Activated naive CD8-positive, alpha-beta T cell treated with anti-CD3 and anti-CD28 coated beads for 36 hours (primary cell): ENCODE measurements around the gene ZNF385B. TPM values are rescaled to one million over a fixed set of nuclear protein-coding genes. Genes with fewer than 3 reads are reported as not detected.
"Not testable (repeated sequence)": the region's sequence is repeated elsewhere in the genome, so short reads cannot be mapped to it uniquely, and the experiment has no call there.

Source experiments
- DNase-seq: peaks from one replicate; pipeline ENCODE4 v3.0.0; 2021
- H3K27ac Mint-ChIP-seq: one replicate; pipeline ENCODE4 v1.8.0; 2022; ENCODE audit warnings: mild to moderate bottlenecking, moderate library complexity, mixed read lengths
- H3K27me3 Mint-ChIP-seq: one replicate; pipeline ENCODE4 v1.8.0; 2022; ENCODE audit warnings: mild to moderate bottlenecking, mixed read lengths
- H3K36me3 Mint-ChIP-seq: one replicate; pipeline ENCODE4 v1.8.0; 2021; ENCODE audit warnings: mild to moderate bottlenecking, mixed read lengths
- H3K4me1 Mint-ChIP-seq: one replicate; pipeline ENCODE4 v1.8.0; 2021; ENCODE audit warnings: mixed read lengths
- H3K4me3 Mint-ChIP-seq: one replicate; pipeline ENCODE4 v1.8.0; 2022; ENCODE audit warnings: mild to moderate bottlenecking, moderate library complexity, mixed read lengths
- H3K9me3 Mint-ChIP-seq: one replicate; pipeline ENCODE4 v1.8.0; 2022; ENCODE audit warnings: mixed read lengths
- total RNA-seq, 2 experiments: library from RNA; stranded (reverse); gene quantifications; one replicate each; pipeline ENCODE4 v1.2.3, GENCODE V29; 2021

The ZNF385B gene
- total RNA-seq, 2 experiments from 2014 or later: not detected

DNA sequence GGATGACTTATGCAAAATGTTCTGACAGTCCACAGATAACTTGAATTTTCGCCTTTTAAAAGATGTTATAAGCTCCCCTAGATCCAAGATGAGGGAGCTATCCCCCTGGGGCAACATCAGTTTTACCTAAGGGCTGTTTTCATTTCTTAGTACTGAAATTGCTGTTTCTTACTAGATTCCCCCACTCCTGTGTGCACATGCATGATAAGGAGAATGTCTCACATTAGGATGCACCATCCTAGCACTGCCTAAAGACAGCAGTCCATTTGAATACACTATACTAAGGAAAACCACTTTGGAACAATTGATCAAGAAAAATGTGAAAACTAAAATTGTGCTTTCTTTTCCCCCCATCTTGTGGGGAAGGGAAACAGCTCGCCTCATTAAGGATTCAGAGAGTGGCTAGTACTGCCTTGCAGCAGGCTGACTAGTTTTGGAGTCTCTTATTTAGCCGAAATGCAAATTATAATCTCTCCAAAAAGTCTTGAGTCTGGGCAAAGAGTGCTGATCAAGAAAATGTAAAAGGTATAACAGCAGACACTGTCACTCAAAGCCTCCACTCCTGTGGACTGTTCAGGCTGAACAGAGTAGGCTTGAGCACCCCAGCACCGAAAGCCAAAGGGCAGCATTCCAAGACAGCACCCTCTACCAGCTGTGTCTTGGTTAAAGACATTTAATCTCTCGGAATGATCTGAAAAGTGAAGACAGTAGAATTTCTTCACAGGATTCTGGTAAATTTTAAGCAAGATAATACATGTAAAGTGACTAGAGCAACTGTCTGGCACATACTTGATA, 65.0 kb downstream of the ZNF385B start:
- Mint-ChIP-seq H3K9me3 (no peaks in the 10 kb centered on the region), H3K27ac (no peak overlapping the region), H3K27me3 (no peaks in the 10 kb centered on the region), H3K4me3 (no peak overlapping the region), H3K4me1 (no peaks in the 10 kb centered on the region), H3K36me3 (no peaks in the 10 kb centered on the region)
- no peak for DNase-seq

- Mint-ChIP-seq H3K27me3 (no peaks in the 10 kb centered on the region), H3K4me1 (no peaks in the 10 kb centered on the region), H3K27ac (no peak overlapping the region), H3K4me3 (no peak overlapping the region), H3K9me3 (no peaks in the 10 kb centered on the region), H3K36me3 (no peaks in the 10 kb centered on the region)
- no peak for DNase-seq
Observed at GRCh38 chr2:179793902-179794301, 67.5 kb downstream of the ZNF385B start.

DNA sequence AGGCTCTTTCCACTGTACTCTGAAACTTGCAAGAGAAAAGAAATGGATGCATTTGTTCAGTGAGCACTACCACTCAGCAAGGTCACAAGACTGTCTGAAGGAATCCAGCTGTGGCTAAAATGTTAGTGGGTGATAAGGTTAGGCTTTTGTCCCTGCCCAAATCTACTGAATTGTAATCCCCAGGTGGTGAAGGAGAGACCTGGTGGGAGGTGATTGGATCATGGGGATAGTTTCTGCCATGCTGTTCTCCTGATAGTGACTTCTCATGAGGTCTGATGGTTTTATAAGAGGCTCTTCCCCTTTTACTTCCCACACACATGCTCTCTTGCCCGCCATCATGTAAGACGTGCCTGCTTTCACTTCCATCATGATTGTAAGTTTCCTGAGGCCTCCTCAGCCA, 68.2 kb downstream of the ZNF385B start:
- Mint-ChIP-seq H3K27me3 (no peaks in the 10 kb centered on the region), H3K9me3 (no peaks in the 10 kb centered on the region), H3K4me1 (no peaks in the 10 kb centered on the region), H3K27ac (no peak overlapping the region), H3K36me3 (no peaks in the 10 kb centered on the region), H3K4me3 (no peak overlapping the region)
- no peak for DNase-seq

DNA sequence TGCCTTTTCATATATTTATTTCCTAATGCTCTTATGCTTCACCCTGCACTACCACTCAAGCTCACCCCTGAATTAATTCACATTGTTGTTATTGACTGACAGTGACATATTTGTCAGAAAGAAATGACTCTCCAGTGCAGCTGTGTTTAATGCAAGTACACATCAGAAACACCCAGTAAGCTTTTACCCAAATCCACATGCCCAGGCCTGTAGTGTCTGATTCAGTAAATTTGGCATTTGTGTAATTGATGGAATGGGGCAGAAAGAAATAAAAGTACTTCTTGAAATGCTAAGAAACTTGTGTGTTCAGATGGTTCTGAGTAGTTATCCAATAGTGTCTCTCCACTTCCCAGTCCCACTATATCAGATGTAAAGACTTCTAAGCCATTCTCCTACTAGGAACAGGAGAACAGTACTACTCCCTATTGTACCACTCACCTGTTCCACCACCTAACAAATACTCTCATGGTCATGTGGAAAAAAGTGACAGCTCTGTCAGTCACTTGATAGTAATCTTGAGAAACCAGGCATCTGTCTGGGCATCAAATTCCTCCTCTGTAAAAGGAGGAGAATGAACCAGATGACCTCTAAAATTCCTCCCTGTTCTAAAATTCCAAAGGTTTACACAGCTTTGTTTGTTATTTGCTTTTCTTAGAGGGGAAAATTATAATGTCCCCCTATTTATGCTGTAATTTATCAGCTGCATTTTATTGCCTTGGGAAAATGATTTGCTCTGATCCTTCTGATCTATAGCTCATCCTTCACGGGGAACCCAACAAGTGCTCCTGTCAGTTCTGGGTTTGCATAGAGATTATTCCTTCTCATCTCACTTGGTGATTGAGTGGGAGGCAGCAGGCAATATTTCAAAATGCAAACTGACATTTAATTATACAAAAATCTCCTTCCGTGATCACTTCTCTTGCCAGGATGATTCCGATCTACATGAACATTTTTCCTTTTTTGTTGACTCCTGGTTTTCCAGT, 70.9 kb downstream of the ZNF385B start:
- no peaks in the 10 kb centered on the region for H3K9me3 Mint-ChIP-seq
- no peaks in the 10 kb centered on the region for H3K36me3 Mint-ChIP-seq
- H3K4me1 Mint-ChIP-seq: no peaks in the 10 kb centered on the region
- H3K27me3 Mint-ChIP-seq: no peaks in the 10 kb centered on the region
- DNase-seq: no peak
- H3K27ac Mint-ChIP-seq: no peak overlapping the region
- H3K4me3 Mint-ChIP-seq: no peak overlapping the region

DNA sequence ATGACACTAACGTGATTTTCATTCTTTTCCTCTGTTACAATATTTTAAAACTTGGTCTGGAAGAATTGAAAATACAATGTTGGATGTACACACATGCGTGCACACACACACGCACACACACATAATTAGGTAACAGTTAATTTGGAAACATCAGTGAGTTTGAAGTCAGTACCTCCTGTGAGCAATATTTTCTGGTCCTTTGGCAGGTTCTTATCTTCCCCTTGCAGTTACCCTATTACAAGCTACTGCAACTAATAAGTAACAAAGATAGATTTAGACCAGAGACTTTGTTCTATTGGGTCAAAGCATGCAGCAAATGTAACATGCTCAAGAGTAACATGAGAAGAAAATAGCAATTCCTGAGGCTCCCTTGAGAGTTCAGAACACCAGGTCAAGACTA, 73.3 kb downstream of the ZNF385B start:
- DNase-seq: no peak
- Mint-ChIP-seq H3K4me3 (no peak overlapping the region), H3K9me3 (no peaks in the 10 kb centered on the region), H3K27me3 (no peaks in the 10 kb centered on the region), H3K4me1 (no peaks in the 10 kb centered on the region), H3K36me3 (no peaks in the 10 kb centered on the region), H3K27ac (no peak overlapping the region)

GRCh38 chr2:179787601-179788000, 73.8 kb downstream of the ZNF385B start:
- no peaks in the 10 kb centered on the region for H3K9me3 Mint-ChIP-seq
- no peak overlapping the region for H3K27ac Mint-ChIP-seq
- no peak overlapping the region for H3K4me3 Mint-ChIP-seq
- H3K4me1 Mint-ChIP-seq: no peaks in the 10 kb centered on the region
- H3K27me3 Mint-ChIP-seq: no peaks in the 10 kb centered on the region
- DNase-seq: no peak
- H3K36me3 Mint-ChIP-seq: no peaks in the 10 kb centered on the region

- H3K9me3 Mint-ChIP-seq: no peaks in the 10 kb centered on the region
- H3K4me1 Mint-ChIP-seq: no peaks in the 10 kb centered on the region
- no peak overlapping the region for H3K4me3 Mint-ChIP-seq
- H3K27me3 Mint-ChIP-seq: no peaks in the 10 kb centered on the region
- DNase-seq: no peak
- no peak overlapping the region for H3K27ac Mint-ChIP-seq
- H3K36me3 Mint-ChIP-seq: no peaks in the 10 kb centered on the region
Observed at GRCh38 chr2:179785902-179786301, 75.5 kb downstream of the ZNF385B start.

DNA sequence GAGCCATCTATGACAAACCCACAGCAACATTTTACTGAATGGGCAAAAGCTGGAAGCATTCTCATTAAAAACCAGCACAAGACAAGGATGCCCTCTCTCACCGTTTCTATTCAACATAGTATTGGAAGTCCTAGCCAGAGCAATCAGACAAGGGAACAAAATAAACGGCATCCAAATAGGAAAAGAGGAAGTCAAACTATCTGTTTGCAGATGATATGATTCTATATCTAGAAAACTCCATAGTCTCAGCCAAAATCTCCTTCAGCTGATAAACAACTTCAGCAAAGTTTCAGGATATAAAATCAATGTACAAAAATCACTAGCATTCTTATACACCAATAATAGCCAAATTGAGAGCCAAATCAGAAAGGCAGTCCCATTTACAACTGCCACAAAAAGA, 79.1 kb downstream of the ZNF385B start:
- H3K9me3 Mint-ChIP-seq, H3K4me3 Mint-ChIP-seq, H3K36me3 Mint-ChIP-seq, H3K4me1 Mint-ChIP-seq, H3K27ac Mint-ChIP-seq, H3K27me3 Mint-ChIP-seq, DNase-seq: not testable (repeated sequence)

GRCh38 chr2:179773986-179774385, 87.4 kb downstream of the ZNF385B start:
- no peaks in the 10 kb centered on the region for H3K4me1 Mint-ChIP-seq
- H3K9me3 Mint-ChIP-seq: no peaks in the 10 kb centered on the region
- no peaks in the 10 kb centered on the region for H3K27me3 Mint-ChIP-seq
- no peak overlapping the region for H3K27ac Mint-ChIP-seq
- DNase-seq: no peak
- no peak overlapping the region for H3K4me3 Mint-ChIP-seq
- H3K36me3 Mint-ChIP-seq: no peaks in the 10 kb centered on the region

DNA sequence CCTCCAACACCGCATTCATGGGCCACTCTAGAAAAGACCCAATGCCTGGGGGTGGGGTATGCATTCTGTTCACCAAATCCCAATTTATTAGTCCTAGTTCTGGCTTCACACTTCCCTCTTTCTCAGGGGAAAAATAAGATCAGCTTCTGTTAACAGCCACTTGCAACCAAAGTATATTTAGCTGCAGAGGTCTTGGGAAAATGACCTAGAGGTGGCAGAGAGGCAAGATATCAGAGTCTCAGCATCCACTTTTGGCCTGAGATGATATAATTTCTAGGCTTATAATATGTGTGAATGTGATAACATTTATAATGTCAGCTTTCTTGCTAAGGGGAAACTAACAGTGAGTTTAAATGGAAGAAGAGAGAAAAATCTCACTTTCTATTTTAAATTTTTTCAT, 89.1 kb downstream of the ZNF385B start:
- Mint-ChIP-seq H3K27me3 (no peaks in the 10 kb centered on the region), H3K9me3 (no peaks in the 10 kb centered on the region), H3K27ac (no peak overlapping the region), H3K4me1 (no peaks in the 10 kb centered on the region), H3K4me3 (no peak overlapping the region), H3K36me3 (no peaks in the 10 kb centered on the region)
- no peak for DNase-seq

- Mint-ChIP-seq H3K27me3 (no peaks in the 10 kb centered on the region), H3K9me3 (no peaks in the 10 kb centered on the region), H3K36me3 (no peaks in the 10 kb centered on the region), H3K4me1 (no peaks in the 10 kb centered on the region), H3K27ac (no peak overlapping the region), H3K4me3 (no peak overlapping the region)
- DNase-seq: no peak
Observed at GRCh38 chr2:179771791-179772190, 89.6 kb downstream of the ZNF385B start.

DNA sequence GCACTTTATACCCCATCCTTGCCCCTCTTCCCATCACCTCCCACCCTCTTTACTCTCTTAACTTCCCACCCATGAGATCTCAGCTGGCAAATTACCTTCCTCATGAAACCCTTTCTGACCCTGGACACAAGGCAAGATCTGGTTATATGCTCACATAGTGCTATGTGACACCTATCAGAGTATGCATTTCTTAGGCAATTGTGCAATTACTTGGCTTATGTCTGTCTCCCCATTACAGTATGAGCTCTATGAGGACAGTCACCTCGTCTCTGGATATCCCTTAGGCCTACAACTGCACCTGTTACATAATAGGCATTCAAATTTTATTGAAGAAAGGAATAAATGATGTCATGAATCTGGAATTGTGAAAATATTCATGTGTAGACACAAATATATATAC, 91.4 kb downstream of the ZNF385B start:
- Mint-ChIP-seq H3K4me1 (no peaks in the 10 kb centered on the region), H3K9me3 (no peaks in the 10 kb centered on the region), H3K27ac (no peak overlapping the region), H3K36me3 (no peaks in the 10 kb centered on the region), H3K27me3 (no peaks in the 10 kb centered on the region), H3K4me3 (no peak overlapping the region)
- no peak for DNase-seq

GRCh38 chr2:179769323-179769722, 92.1 kb downstream of the ZNF385B start:
- H3K9me3 Mint-ChIP-seq: peaks cover 2% of the 10 kb centered on the region
- no peak overlapping the region for H3K4me3 Mint-ChIP-seq
- no peaks in the 10 kb centered on the region for H3K4me1 Mint-ChIP-seq

DNA sequence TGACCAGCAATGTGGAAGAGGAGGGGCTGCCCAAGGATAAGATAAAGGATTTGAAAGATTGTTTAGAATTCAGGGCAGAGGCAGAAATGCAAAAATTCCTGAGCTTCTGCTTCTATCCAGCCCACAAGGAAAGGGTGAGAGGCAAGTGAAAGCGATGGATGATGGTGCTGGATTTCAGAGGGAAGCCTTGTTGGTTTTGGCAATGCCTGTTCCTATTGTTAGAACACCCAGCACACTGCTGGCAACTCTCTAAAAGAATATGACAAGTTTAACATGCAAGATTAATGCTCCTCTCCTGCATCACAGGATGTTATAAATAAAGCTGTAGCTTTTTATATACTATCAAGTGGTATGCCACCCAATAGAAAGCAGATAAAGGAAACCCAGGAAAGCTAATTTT, 92.6 kb downstream of the ZNF385B start:
- no peak for DNase-seq
- H3K36me3 Mint-ChIP-seq: no peaks in the 10 kb centered on the region
- no peaks in the 10 kb centered on the region for H3K4me1 Mint-ChIP-seq
- H3K27me3 Mint-ChIP-seq: no peaks in the 10 kb centered on the region
- H3K4me3 Mint-ChIP-seq: no peak overlapping the region
- no peak overlapping the region for H3K27ac Mint-ChIP-seq
- H3K9me3 Mint-ChIP-seq: peaks cover 3% of the 10 kb centered on the region

More at GRCh38 chr2:179769323-179769722, 92.1 kb downstream of the ZNF385B start:
- no peak overlapping the region for H3K27ac Mint-ChIP-seq
- no peak for DNase-seq
- H3K36me3 Mint-ChIP-seq: no peaks in the 10 kb centered on the region
- no peaks in the 10 kb centered on the region for H3K27me3 Mint-ChIP-seq

DNA sequence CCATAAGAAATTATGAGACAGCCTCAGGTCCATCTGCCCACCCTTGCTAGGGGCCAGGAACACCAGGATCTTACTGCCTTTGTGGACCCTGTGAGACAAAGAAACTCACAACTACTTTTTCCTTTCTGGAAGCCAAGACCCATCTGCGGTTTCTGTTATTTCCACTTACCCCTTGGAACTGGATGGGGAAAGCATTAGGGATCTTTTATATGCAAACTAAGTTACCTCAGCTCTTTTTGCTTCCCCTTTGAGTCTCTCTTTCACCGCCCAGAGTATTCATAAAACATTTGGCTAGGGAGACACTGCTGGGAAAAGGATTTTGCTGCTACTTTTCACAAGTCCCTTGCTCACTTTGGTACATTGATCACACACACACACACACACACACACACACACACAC, 95.7 kb downstream of the ZNF385B start:
- Mint-ChIP-seq H3K4me3 (no peak overlapping the region), H3K9me3 (peaks cover 3% of the 10 kb centered on the region), H3K27ac (no peak overlapping the region), H3K27me3 (no peaks in the 10 kb centered on the region), H3K4me1 (no peaks in the 10 kb centered on the region), H3K36me3 (no peaks in the 10 kb centered on the region)
- no peak for DNase-seq
